ENCODE data around the gene ZBTB7C. TPM values are rescaled to one million over a fixed set of nuclear protein-coding genes. Genes with fewer than 3 reads are reported as not detected.
A peak's percentile ranks its signal among the peaks of the same experiment; 100 is the strongest.

The ZBTB7C gene
- total RNA-seq, 1 donor from 2014 or later = 0.15 TPM

- Mint-ChIP-seq H3K27ac (no peak overlapping the region), H3K4me1 (peaks cover 39% of the 10 kb centered on the region)
- H3K27ac ChIP-seq = no peak overlapping the region
Measured at GRCh38 chr18:48024009-48024512, 385.1 kb downstream of the ZBTB7C start.

GRCh38 chr18:48023334-48024008 is 385.7 kb downstream of the ZBTB7C start:
- no peak overlapping the region for H3K27ac ChIP-seq
- Mint-ChIP-seq H3K4me3 (no peak overlapping the region), H3K9me3 (no peaks in the 10 kb centered on the region), H3K27ac (no peak overlapping the region), H3K4me1 (peaks cover 41% of the 10 kb centered on the region), H3K36me3 (no peaks in the 10 kb centered on the region), H3K27me3 (ENCODE audit: insufficient read depth, low read depth) (peaks cover 16% of the 10 kb centered on the region)
- H3K4me2 ChIP-seq = no peak overlapping the region
- H3K4me3 ChIP-seq = no peak overlapping the region
- no peak overlapping the region for H3K9ac ChIP-seq
- peak; percentile 73 for DNase-seq (ENCODE audit: low spot score)
- H2AFZ ChIP-seq (replicated peaks) = peak overlapping the region; percentile 37
- no peaks in the 10 kb centered on the region for H3K27me3 ChIP-seq
- no peaks in the 10 kb centered on the region for H3F3A ChIP-seq (ENCODE audit: low read depth)
- no peaks in the 10 kb centered on the region for H3K79me2 ChIP-seq (ENCODE audit: low read depth)
- H4K20me1 ChIP-seq (ENCODE audit: low read depth) = no peaks in the 10 kb centered on the region
- TF ChIP-seq EZH2 (IDR thresholded peaks at IDR 0.05) = no peak
- peak; percentile 74 for TF ChIP-seq CTCF (IDR thresholded peaks at IDR 0.05)
- H3K9me3 ChIP-seq (ENCODE audit: low read depth) = no peaks in the 10 kb centered on the region
- peaks cover 24% of the 10 kb centered on the region for H3K4me1 ChIP-seq
- H3K36me3 ChIP-seq = no peaks in the 10 kb centered on the region

More at GRCh38 chr18:48024009-48024512, 385.1 kb downstream of the ZBTB7C start:
- Histone ChIP-seq H3K4me1 (peaks cover 24% of the 10 kb centered on the region), H3K36me3 (no peaks in the 10 kb centered on the region), H3K27me3 (no peaks in the 10 kb centered on the region), H3K4me3 (no peak overlapping the region), H2AFZ (replicated peaks) (peak overlapping the region; percentile 37), H3K9me3 (ENCODE audit: low read depth) (no peaks in the 10 kb centered on the region), H3K9ac (no peak overlapping the region), H3F3A (ENCODE audit: low read depth) (no peaks in the 10 kb centered on the region), H3K4me2 (no peak overlapping the region), H4K20me1 (ENCODE audit: low read depth) (no peaks in the 10 kb centered on the region), H3K79me2 (ENCODE audit: low read depth) (no peaks in the 10 kb centered on the region)
- TF ChIP-seq EZH2phosphoT487 (IDR thresholded peaks at IDR 0.05) = no peak
- TF ChIP-seq CTCF (IDR thresholded peaks at IDR 0.05) = no peak
- no peak for TF ChIP-seq EZH2 (IDR thresholded peaks at IDR 0.05)
- H3K36me3 Mint-ChIP-seq = no peaks in the 10 kb centered on the region
- no peak for DNase-seq (ENCODE audit: low spot score)
- H3K9me3 Mint-ChIP-seq = no peaks in the 10 kb centered on the region
- H3K4me3 Mint-ChIP-seq = no peak overlapping the region
- peaks cover 13% of the 10 kb centered on the region for H3K27me3 Mint-ChIP-seq (ENCODE audit: insufficient read depth, low read depth)

- H3K4me1 Mint-ChIP-seq = peaks cover 40% of the 10 kb centered on the region
- Histone ChIP-seq H2AFZ (replicated peaks) (no peak overlapping the region), H3K4me3 (no peak overlapping the region), H3K79me2 (ENCODE audit: low read depth) (no peaks in the 10 kb centered on the region), H3K27ac (no peak overlapping the region), H3K4me2 (no peak overlapping the region), H3F3A (ENCODE audit: low read depth) (no peaks in the 10 kb centered on the region), H3K27me3 (no peaks in the 10 kb centered on the region), H3K9me3 (ENCODE audit: low read depth) (no peaks in the 10 kb centered on the region), H4K20me1 (ENCODE audit: low read depth) (no peaks in the 10 kb centered on the region), H3K4me1 (peaks cover 23% of the 10 kb centered on the region), H3K36me3 (no peaks in the 10 kb centered on the region), H3K9ac (no peak overlapping the region)
- peaks cover 16% of the 10 kb centered on the region for H3K27me3 Mint-ChIP-seq (ENCODE audit: insufficient read depth, low read depth)
- TF ChIP-seq CTCF (IDR thresholded peaks at IDR 0.05) (peak; percentile 75), EZH2 (IDR thresholded peaks at IDR 0.05) (no peak)
- peak; percentile 91 for DNase-seq (ENCODE audit: low spot score)
- peak overlapping the region; percentile 69 for H3K27ac Mint-ChIP-seq
- H3K4me3 Mint-ChIP-seq = no peak overlapping the region
- H3K36me3 Mint-ChIP-seq = no peaks in the 10 kb centered on the region
- H3K9me3 Mint-ChIP-seq = no peaks in the 10 kb centered on the region
Measured at GRCh38 chr18:48022531-48023329, 386.5 kb downstream of the ZBTB7C start.
